ENCODE measurements around the gene CDC26.

GRCh38 chr9:113320051-113320450 lies 44.7 kb upstream of the CDC26 start:
- TF ChIP-seq POLR2AphosphoS5 (IDR thresholded peaks at IDR 0.05; ENCODE audit: low read depth, low read length) = no peak
- TF ChIP-seq TAF1 (IDR thresholded peaks at IDR 0.05; ENCODE audit: low read depth, low read length) = no peak
- TF ChIP-seq POLR2A (IDR thresholded peaks at IDR 0.05; ENCODE audit: low read depth, low read length) = no peak
